ENCODE measurements around the gene MAMLD1.

GRCh38 chrX:150365051-150365989 is 2.2 kb downstream of the MAMLD1 start:
- TF ChIP-seq, protein P1, sequence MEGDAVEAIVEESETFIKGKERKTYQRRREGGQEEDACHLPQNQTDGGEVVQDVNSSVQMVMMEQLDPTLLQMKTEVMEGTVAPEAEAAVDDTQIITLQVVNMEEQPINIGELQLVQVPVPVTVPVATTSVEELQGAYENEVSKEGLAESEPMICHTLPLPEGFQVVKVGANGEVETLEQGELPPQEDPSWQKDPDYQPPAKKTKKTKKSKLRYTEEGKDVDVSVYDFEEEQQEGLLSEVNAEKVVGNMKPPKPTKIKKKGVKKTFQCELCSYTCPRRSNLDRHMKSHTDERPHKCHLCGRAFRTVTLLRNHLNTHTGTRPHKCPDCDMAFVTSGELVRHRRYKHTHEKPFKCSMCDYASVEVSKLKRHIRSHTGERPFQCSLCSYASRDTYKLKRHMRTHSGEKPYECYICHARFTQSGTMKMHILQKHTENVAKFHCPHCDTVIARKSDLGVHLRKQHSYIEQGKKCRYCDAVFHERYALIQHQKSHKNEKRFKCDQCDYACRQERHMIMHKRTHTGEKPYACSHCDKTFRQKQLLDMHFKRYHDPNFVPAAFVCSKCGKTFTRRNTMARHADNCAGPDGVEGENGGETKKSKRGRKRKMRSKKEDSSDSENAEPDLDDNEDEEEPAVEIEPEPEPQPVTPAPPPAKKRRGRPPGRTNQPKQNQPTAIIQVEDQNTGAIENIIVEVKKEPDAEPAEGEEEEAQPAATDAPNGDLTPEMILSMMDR (IDR thresholded peaks at IDR 0.05; ENCODE audit: insufficient read depth, low read length, poor library complexity, severe bottlenecking): no peak
- no peak for TF ChIP-seq EZH2phosphoT487 (conservative IDR thresholded peaks at IDR 0.05; ENCODE audit: low read length)

All from SU-DHL-6 (cell line).